ENCODE measurements around the gene USH1G. TPM values are rescaled to one million over a fixed set of nuclear protein-coding genes. Genes with fewer than 3 reads are reported as not detected.

Gene USH1G
- total RNA-seq, 2 donors from 2014 or later, result not detected

DNA sequence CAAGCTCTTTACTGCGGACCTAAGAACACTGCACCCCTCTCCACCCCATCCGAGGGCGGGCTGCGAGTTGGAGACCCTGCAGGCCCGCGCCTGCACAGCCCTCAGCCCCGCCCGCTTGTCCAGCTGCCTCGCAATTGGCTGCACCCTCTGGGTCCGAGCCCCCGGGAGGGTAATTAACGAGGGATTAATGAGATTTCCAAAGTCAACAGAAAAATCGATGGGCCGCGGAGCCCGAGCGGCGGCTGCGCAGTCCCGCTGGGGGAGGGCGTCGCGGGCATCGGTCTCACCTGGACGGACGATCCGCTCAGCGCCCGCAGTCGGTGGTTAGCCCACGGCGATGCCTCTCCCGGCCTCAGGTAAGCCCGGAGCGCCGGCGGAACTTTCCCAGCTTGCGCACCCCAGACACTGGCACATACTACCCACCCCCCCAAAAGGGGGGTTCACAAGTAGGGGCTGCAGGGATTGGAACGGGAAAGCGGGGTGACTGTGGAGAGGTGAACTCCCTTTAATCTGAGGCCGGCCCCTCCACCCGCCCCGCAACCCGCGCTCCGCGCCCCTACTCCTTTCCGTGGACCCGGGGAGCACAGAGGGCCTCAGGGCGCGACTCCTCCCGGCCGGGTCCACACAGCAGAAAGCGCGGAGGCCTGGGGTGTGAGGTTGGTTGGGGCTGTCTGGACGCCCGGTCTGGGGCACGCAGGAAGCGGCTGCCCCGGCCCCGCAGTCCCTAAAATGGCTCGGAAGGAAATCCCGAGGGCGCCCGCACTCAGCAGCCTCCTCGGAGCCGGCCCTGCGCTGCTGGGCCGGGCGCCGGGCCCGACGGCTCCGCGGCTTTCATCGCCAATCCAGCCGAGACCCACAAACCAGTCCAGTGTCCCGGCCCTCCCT lies 12.8 kb upstream of the USH1G start, which contains the start of gene OTOP3:
TSS of gene OTOP3 (plus strand) at position 314 of the 885 bp plus-strand sequence. CDS start at position 338, 24 bp downstream.
- ATAC-seq (no peak), DNase-seq (no peak)
- H3K36me3 Mint-ChIP-seq (ENCODE audit: low read depth), result peaks cover 6% of the 10 kb centered on the region
- H3K9me3 ChIP-seq (ENCODE audit: control insufficient read depth, low read length, poor library complexity, severe bottlenecking), result no peaks in the 10 kb centered on the region
- peaks cover 9% of the 10 kb centered on the region for H3K4me1 Mint-ChIP-seq
- no peak within 1 kb of the TSS for H3K27ac Mint-ChIP-seq
- peaks cover 78% of the 10 kb centered on the region for H3K27me3 Mint-ChIP-seq
- H3K4me3 Mint-ChIP-seq, result no peak within 1 kb of the TSS

DNA sequence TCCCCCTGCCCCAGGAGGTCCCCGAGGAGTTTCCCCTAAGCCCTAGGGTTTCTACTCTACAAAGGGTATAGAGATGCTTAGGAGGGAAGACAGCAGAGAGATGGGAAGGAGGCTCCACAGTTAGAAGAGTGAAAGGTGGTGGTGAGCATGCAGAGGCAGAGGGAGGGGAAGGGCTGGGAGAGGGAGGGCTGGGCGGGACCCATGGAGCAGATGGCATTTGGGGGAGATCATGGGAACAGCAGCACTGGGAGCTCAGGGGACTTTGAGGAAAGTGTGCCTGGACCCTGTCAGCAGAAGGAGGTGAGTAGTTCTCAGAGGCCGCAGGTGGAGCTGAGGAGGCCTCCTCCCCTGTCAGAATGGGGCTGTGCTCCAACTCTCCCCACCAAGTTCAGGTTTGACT lies 12.0 kb upstream of the USH1G start:
- ATAC-seq (no peak), DNase-seq (no peak)
- H3K4me3 Mint-ChIP-seq, result no peak overlapping the region
- H3K36me3 Mint-ChIP-seq (ENCODE audit: low read depth), result peaks cover 10% of the 10 kb centered on the region
- peaks cover 78% of the 10 kb centered on the region for H3K27me3 Mint-ChIP-seq
- H3K9me3 ChIP-seq (ENCODE audit: control insufficient read depth, low read length, poor library complexity, severe bottlenecking), result no peaks in the 10 kb centered on the region
- peaks cover 9% of the 10 kb centered on the region for H3K4me1 Mint-ChIP-seq
- H3K27ac Mint-ChIP-seq, result no peak overlapping the region

DNA sequence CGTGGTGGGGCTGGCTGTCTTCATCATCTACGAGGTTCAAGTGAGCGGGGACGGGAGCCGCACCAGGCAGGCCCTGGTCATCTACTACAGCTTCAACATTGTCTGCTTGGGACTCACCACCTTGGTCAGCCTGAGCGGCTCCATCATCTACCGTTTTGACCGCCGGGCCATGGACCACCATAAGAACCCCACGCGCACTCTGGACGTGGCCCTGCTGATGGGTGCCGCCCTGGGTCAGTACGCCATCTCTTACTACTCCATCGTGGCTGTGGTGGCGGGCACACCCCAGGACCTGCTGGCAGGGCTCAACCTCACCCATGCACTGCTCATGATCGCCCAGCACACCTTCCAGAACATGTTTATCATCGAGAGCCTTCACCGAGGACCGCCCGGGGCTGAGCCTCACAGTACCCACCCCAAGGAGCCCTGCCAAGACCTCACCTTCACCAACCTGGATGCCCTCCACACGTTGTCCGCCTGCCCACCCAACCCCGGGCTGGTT lies 7.5 kb upstream of the USH1G start:
- H3K4me3 Mint-ChIP-seq, result no peak overlapping the region
- ATAC-seq, result no peak

DNA sequence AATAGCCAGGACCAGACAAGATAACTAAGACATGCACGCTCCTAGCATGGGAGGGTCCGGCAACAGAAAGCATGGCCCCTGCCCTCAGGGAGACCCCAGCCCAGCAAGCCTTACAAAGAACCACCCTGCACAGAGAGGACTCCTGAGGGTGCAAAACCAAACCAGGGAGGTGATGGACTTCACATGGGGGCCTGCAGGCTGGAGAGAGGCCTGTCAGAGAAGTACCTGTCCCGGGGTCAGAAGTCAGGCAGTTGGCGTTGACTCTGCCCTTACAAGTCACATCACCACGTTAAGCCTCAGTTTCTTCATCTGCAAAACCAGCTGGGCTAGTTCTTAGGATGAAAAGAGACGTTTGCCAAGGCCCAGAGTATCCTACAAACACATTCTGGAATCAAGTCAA lies 5.7 kb upstream of the USH1G start:
- Mint-ChIP-seq H3K4me1 (peaks cover 11% of the 10 kb centered on the region), H3K36me3 (ENCODE audit: low read depth) (peaks cover 9% of the 10 kb centered on the region), H3K27me3 (peaks cover 87% of the 10 kb centered on the region), H3K4me3 (no peak overlapping the region), H3K27ac (peak overlapping the region; percentile 32)
- H3K9me3 ChIP-seq (ENCODE audit: control insufficient read depth, low read length, poor library complexity, severe bottlenecking), result no peaks in the 10 kb centered on the region
- DNase-seq (no peak), ATAC-seq (no peak)

More for the DNA sequence above, 7.5 kb upstream of the USH1G start:
- Mint-ChIP-seq H3K27ac (no peak overlapping the region), H3K36me3 (ENCODE audit: low read depth) (peaks cover 8% of the 10 kb centered on the region), H3K4me1 (peaks cover 5% of the 10 kb centered on the region), H3K27me3 (peaks cover 81% of the 10 kb centered on the region)
- no peak for DNase-seq
- no peaks in the 10 kb centered on the region for H3K9me3 ChIP-seq (ENCODE audit: control insufficient read depth, low read length, poor library complexity, severe bottlenecking)

DNA sequence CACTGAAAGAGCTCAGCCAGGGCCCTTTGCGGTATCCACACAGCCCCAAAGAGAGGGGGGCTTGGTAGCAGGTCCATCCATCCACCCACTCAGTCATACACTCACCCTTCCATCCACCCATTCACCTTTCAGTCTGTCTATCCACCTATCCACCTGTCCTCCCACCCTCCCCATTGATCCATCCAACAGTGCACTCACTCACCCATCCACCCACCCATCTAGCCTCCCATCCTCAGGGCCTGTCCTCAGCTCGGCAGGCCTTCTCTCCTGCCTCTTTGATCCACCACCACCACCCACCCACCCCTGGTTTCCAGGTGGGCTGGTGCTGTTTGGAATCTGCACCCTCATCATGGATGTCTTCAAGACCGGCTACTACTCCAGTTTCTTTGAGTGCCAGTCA lies 2.2 kb upstream of the USH1G start:
- Mint-ChIP-seq H3K36me3 (ENCODE audit: low read depth) (peaks cover 5% of the 10 kb centered on the region), H3K27ac (no peak overlapping the region), H3K4me3 (peak overlapping the region; percentile 36)

DNA sequence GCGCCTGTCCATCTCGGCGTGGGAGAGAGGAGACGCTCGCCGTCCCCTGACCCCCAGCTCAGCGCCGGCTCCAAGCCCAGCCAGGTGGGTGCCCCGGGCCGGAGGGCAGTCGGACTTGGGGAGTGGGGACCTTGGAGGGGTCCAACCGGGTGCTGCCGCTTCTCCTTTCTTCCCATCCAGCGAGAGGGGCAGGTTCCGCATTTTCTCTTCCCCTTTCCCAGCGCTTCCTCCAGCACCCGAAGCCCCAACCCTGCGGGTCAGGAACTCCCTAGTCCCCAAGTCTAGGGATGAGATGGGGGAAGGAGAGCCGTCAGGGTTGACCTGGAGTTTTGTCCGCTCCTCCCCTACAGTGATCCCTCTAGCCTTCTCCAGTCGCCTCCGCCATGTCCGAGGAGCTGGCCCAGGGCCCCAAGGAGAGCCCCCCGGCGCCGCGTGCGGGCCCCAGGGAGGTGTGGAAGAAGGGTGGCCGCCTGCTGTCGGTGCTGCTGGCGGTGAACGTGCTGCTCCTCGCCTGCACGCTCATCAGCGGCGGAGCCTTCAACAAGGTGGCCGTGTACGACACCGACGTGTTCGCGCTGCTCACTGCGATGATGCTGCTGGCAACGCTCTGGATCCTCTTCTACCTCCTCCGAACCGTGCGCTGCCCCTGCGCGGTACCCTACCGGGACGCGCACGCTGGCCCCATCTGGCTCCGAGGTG lies 1.3 kb upstream of the USH1G start, which contains the start of gene OTOP2:
TSS of gene OTOP2 (plus strand) at position 24 of the 699 bp plus-strand sequence. CDS start at position 384, 360 bp downstream.
- peaks cover 66% of the 10 kb centered on the region for H3K27me3 Mint-ChIP-seq
- peaks cover 5% of the 10 kb centered on the region for H3K36me3 Mint-ChIP-seq (ENCODE audit: low read depth)
- no peak within 1 kb of the TSS for H3K27ac Mint-ChIP-seq
- DNase-seq (no peak), ATAC-seq (no peak)
- no peaks in the 10 kb centered on the region for H3K9me3 ChIP-seq (ENCODE audit: control insufficient read depth, low read length, poor library complexity, severe bottlenecking)
- peak within 1 kb of the TSS; percentile 60 for H3K4me3 Mint-ChIP-seq
- H3K4me1 Mint-ChIP-seq, result peaks cover 10% of the 10 kb centered on the region

More for the DNA sequence above, 2.2 kb upstream of the USH1G start:
- Mint-ChIP-seq H3K27me3 (peaks cover 65% of the 10 kb centered on the region), H3K4me1 (peaks cover 10% of the 10 kb centered on the region)
- DNase-seq (no peak), ATAC-seq (no peak)
- H3K9me3 ChIP-seq (ENCODE audit: control insufficient read depth, low read length, poor library complexity, severe bottlenecking), result no peaks in the 10 kb centered on the region

DNA sequence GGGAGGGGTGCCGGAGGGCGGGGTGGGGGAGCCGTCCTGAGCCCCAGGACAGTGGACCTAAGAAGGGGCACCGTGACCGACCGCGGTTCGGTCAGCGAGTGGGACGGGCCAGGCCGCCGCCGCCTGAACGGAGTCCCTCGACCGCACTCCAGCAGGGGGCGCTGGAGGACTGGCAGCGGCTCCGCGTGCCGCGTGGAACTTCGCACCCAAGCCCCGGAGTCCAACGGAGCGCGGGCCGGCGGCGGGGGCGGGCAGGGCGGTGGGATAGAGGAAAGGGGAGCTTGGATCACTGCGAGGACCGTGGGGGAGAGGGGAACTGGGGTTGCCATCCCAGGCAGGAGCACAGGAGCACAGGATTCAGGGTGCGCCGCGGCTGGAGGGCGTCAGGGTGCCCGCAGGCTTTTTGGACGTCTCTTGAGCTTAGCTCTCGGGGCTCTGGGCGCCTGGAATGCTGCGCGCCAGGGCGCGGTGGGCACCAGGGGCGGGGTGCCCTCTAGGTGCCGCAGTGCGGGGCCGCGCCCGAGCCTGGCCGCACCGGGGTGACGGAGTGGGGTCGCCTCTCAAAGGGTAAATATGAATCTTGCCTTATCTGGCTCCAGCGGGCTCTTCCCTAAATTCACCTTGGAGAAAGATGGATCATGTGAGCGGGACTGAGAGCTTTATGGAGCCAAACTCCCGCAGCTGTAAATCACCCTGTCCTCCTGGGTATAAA lies 639 bp upstream of the USH1G start:
- peak; percentile 80 for ATAC-seq
- H3K27ac Mint-ChIP-seq, result no peak overlapping the region
- peaks cover 3% of the 10 kb centered on the region for H3K36me3 Mint-ChIP-seq (ENCODE audit: low read depth)
- H3K4me3 Mint-ChIP-seq, result peak overlapping the region; percentile 60
- peaks cover 8% of the 10 kb centered on the region for H3K4me1 Mint-ChIP-seq
- peaks cover 62% of the 10 kb centered on the region for H3K27me3 Mint-ChIP-seq
- DNase-seq, result peak; percentile 52 to 78 (median 69)
- H3K9me3 ChIP-seq (ENCODE audit: control insufficient read depth, low read length, poor library complexity, severe bottlenecking), result no peaks in the 10 kb centered on the region

DNA sequence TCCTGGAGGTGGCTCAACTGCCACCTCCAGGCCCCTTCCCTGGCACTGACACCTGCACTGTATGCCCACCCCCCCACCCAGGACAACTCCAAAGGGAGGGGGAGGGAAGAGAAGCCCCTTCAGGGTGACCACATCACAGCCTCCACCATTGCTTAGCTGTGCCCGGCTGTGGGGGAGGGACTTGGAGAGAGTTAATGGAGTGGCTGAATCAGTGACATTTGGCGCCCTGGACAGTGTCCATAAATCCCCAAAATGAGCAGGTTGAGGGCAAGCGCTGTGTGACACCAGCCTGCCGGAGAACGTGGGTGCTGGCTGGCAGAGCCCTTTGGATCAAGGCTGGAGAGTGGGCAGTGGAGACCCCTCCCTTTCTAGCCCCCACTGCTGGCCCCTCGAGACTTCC lies 883 bp downstream of the USH1G start:
- H3K9me3 ChIP-seq (ENCODE audit: control insufficient read depth, low read length, poor library complexity, severe bottlenecking), result no peaks in the 10 kb centered on the region
- no peak for ATAC-seq
- no peak for DNase-seq
- H3K27me3 Mint-ChIP-seq, result peaks cover 49% of the 10 kb centered on the region
- peaks cover 3% of the 10 kb centered on the region for H3K36me3 Mint-ChIP-seq (ENCODE audit: low read depth)
- H3K4me3 Mint-ChIP-seq, result peak overlapping the region; percentile 73
- H3K4me1 Mint-ChIP-seq, result peaks cover 8% of the 10 kb centered on the region
- H3K27ac Mint-ChIP-seq, result no peak overlapping the region

DNA sequence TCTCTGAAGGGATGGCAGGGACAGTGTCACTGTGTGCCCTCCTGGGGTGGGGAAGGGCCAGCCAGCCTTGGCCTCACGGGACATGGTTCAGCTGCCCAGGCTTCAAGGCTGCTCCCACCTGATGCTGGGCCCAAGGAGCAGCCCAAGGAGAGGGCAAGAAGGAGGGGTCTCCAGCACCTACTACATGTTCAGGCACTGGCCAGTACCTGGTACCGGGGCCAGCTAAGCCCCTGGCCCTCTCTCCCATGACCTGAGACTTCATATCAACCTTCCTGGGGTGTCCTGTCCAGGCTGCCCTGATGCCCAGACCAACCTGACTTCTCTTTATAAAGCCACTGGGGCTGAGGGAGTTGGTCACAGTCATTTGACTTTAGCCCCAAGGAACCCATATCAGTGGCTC lies 1.3 kb downstream of the USH1G start:
- Mint-ChIP-seq H3K4me1 (peaks cover 8% of the 10 kb centered on the region), H3K27ac (no peak overlapping the region), H3K27me3 (peaks cover 51% of the 10 kb centered on the region), H3K4me3 (no peak overlapping the region), H3K36me3 (ENCODE audit: low read depth) (peaks cover 3% of the 10 kb centered on the region)
- DNase-seq (no peak), ATAC-seq (no peak)
- no peaks in the 10 kb centered on the region for H3K9me3 ChIP-seq (ENCODE audit: control insufficient read depth, low read length, poor library complexity, severe bottlenecking)

DNA sequence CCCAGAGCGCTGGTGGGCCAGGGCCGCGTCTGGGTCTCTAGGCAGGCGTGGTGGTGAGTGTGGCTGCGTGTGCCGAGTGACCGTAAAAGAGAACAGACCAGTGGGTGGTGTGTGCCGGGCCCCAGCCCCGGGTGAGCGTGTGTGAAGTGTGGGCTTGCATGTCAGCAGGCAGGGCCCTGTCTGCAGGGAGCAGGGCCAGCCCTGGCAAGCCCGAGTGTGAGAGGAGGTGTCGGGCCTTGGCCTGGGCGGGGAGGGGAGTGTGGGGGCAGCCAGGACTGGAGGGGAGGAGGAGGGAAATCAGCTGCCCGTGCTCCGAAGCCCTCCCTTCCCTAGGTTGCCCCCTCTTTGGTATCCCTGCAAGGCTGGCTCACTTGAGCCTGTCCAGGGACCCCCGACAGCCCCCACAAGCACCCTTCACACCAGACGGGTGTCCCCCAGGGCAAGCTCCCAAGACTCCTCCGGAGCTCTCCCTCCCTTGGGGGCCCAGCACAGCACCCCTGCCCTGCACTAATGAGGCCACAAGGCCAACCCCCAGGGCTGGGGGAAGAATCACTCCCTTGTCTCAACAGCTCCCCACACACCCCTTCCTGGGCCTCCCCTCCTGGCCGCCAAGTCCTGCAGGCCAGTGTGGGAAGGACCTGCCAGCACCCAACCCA lies 1.9 kb downstream of the USH1G start:
- Mint-ChIP-seq H3K27me3 (peaks cover 51% of the 10 kb centered on the region), H3K4me3 (no peak overlapping the region), H3K36me3 (ENCODE audit: low read depth) (peaks cover 2% of the 10 kb centered on the region), H3K27ac (no peak overlapping the region), H3K4me1 (peaks cover 8% of the 10 kb centered on the region)
- DNase-seq (no peak), ATAC-seq (no peak)
- H3K9me3 ChIP-seq (ENCODE audit: control insufficient read depth, low read length, poor library complexity, severe bottlenecking), result no peaks in the 10 kb centered on the region

DNA sequence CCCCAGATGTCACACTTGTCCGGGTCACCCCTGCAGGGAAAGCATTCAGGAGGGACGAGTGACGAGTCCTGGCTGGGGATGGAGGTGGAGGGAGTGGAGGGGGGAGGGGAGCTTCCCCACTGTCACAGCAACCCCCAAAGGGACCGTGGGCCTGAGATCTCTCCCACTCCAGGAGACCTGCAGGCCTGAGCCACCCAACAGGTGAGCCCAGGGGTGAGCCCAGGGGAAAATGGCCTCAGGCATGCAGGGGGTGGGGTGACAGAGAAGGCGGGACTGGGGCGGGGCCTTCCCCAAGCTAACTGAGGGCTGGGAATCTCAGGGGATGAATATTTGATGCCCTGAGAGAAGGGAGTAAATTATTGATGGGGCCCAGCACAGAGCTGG lies 2.4 kb downstream of the USH1G start:
- peaks cover 2% of the 10 kb centered on the region for H3K36me3 Mint-ChIP-seq (ENCODE audit: low read depth)
- peaks cover 51% of the 10 kb centered on the region for H3K27me3 Mint-ChIP-seq
- DNase-seq (no peak), ATAC-seq (no peak)
- peaks cover 10% of the 10 kb centered on the region for H3K4me1 Mint-ChIP-seq
- H3K9me3 ChIP-seq (ENCODE audit: control insufficient read depth, low read length, poor library complexity, severe bottlenecking), result no peaks in the 10 kb centered on the region
- H3K4me3 Mint-ChIP-seq, result no peak overlapping the region
- no peak overlapping the region for H3K27ac Mint-ChIP-seq

DNA sequence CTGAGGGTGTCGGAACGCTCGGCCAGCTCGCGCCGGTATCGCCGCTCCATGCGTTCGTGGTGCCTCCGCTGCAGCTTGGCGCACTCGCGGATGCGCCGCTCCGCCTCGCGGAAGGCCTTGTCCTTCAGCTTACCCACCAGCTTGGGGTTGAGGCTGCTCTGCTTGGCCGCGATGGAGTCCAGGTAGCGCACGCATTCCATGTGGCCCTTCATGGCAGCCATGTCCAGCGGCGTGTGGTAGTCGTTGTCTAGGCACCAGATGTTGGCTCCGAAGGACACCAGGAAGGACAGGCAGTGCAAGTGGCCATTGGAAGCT lies 2.8 kb downstream of the USH1G start:
- DNase-seq (no peak), ATAC-seq (no peak)
- H3K27me3 Mint-ChIP-seq, result peaks cover 48% of the 10 kb centered on the region
- peaks cover 2% of the 10 kb centered on the region for H3K36me3 Mint-ChIP-seq (ENCODE audit: low read depth)
- H3K4me1 Mint-ChIP-seq, result peaks cover 10% of the 10 kb centered on the region
- no peaks in the 10 kb centered on the region for H3K9me3 ChIP-seq (ENCODE audit: control insufficient read depth, low read length, poor library complexity, severe bottlenecking)
- no peak overlapping the region for H3K4me3 Mint-ChIP-seq
- no peak overlapping the region for H3K27ac Mint-ChIP-seq

Measured in T-helper 17 cell (primary cell).